ENCODE data around the gene EIF3L. TPM values are rescaled to one million over a fixed set of nuclear protein-coding genes. Genes with fewer than 3 reads are reported as not detected.

EIF3L gene
- 447 and 612 TPM in 2 replicates for total RNA-seq

GRCh38 chr22:37849089-37849751 lies at the start of gene EIF3L:
Gene EIF3L, plus strand, starts transcription at chr22:37849419. Its CDS starts 31 bp downstream, at chr22:37849450.

GRCh38 chr22:37807410-37808293 lies 41.6 kb upstream of the EIF3L start, which contains the start of gene GCAT:
Gene GCAT, plus strand, starts transcription at chr22:37807934. Its CDS starts 34 bp downstream, at chr22:37807968.

GRCh38 chr22:37823134-37823985 lies 25.9 kb upstream of the EIF3L start, which contains the start of gene GALR3:
Gene GALR3, plus strand, starts transcription at chr22:37823382. Its CDS starts 25 bp downstream, at chr22:37823407.

GRCh38 chr22:37905534-37906363 lies 56.5 kb downstream of the EIF3L start, which contains the start of gene MICALL1:
Gene MICALL1, plus strand, starts transcription at chr22:37906297. Its CDS starts 126 bp downstream, at chr22:37906423.

Other genes with a start within 250 kb of the EIF3L start
- 27.5 and 30.8 TPM in 2 replicates for gene GGA1, start 240.6 kb upstream of the EIF3L start, total RNA-seq
- 16.1 and 18.7 TPM in 2 replicates for gene SH3BP1, start 209.8 kb upstream of the EIF3L start, total RNA-seq
- 12.9 and 17.4 TPM in 2 replicates for gene PDXP, start 190.7 kb upstream of the EIF3L start, total RNA-seq
- 4,461 and 4,473 TPM in 2 replicates for gene LGALS1, start 173.8 kb upstream of the EIF3L start, total RNA-seq
- gene NOL12, start 163.1 kb upstream of the EIF3L start, total RNA-seq: 8.6 and 14.6 TPM in 2 replicates
- gene TRIOBP, start 152.4 kb upstream of the EIF3L start, total RNA-seq: 157 and 214 TPM in 2 replicates
- 32.4 and 40.8 TPM in 2 replicates for gene GCAT, start 41.5 kb upstream of the EIF3L start, total RNA-seq
- gene GALR3, start 26.0 kb upstream of the EIF3L start, total RNA-seq: not detected in 2 replicates
- gene ANKRD54, start 5.1 kb upstream of the EIF3L start, total RNA-seq: 26.5 and 30.0 TPM in 2 replicates
- 30.6 and 31.7 TPM in 2 replicates for gene MICALL1, start 56.9 kb downstream of the EIF3L start, total RNA-seq
- 0.70 TPM in 1 of 2 replicates, not detected in the other for gene C22orf23, start 104.2 kb downstream of the EIF3L start, total RNA-seq
- gene POLR2F, start 104.3 kb downstream of the EIF3L start, total RNA-seq: 45.1 and 84.4 TPM in 2 replicates
- gene SOX10, start 135.1 kb downstream of the EIF3L start, total RNA-seq: not detected in 2 replicates
- gene PICK1, start 208.0 kb downstream of the EIF3L start, total RNA-seq: 7.2 and 15.2 TPM in 2 replicates
- 0.12 and 0.60 TPM in 2 replicates for gene SLC16A8, start 234.8 kb downstream of the EIF3L start, total RNA-seq